ENCODE results near the gene SLC25A33.
"Not testable (repeated sequence)": the region's sequence is repeated elsewhere in the genome, so short reads cannot be mapped to it uniquely, and the experiment has no call there.

The SLC25A33 gene, protein sequence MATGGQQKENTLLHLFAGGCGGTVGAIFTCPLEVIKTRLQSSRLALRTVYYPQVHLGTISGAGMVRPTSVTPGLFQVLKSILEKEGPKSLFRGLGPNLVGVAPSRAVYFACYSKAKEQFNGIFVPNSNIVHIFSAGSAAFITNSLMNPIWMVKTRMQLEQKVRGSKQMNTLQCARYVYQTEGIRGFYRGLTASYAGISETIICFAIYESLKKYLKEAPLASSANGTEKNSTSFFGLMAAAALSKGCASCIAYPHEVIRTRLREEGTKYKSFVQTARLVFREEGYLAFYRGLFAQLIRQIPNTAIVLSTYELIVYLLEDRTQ

DNA sequence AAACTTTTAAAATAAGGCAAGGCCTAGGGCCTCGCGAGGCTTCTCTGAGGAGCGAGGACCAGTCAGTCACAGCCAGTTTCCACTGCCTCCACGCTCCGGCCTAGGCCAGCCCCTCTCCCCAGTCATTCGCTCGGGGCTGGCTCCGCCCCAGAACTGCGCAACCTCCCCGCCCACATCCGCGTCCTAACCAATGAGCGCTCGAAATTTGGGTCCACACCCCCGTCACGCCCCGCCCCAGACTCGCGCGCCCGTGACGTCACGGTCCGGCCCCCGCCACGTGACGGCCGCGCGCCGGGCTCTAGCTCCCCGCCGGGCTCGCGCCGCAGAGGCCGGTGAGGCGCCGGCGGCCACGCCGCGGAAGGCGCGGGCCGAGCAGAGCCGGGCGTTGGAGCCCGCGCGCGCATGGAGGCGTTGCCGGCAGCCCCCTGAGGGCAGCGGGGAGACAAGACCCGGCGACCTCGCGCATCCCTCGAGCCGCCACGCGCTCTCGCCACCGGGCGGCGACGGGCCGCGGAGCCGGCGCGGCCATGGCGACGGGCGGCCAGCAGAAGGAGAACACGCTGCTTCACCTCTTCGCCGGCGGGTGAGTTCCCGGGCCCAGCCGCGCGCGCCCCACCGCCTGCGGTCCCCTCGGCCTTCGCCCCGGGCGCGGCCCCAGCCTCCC is at the start of gene SLC25A33:
TSS of gene SLC25A33 (plus strand) at position 301 of the 664 bp plus-strand sequence. CDS start at position 528, 227 bp downstream.
- peak; percentile 99 for DNase-seq

- peak; percentile 89 for DNase-seq
Observed at GRCh38 chr1:9490605-9491339, 48.5 kb upstream of the SLC25A33 start.

- DNase-seq: no peak
Observed at GRCh38 chr1:9493326-9493725, 45.9 kb upstream of the SLC25A33 start.

DNA sequence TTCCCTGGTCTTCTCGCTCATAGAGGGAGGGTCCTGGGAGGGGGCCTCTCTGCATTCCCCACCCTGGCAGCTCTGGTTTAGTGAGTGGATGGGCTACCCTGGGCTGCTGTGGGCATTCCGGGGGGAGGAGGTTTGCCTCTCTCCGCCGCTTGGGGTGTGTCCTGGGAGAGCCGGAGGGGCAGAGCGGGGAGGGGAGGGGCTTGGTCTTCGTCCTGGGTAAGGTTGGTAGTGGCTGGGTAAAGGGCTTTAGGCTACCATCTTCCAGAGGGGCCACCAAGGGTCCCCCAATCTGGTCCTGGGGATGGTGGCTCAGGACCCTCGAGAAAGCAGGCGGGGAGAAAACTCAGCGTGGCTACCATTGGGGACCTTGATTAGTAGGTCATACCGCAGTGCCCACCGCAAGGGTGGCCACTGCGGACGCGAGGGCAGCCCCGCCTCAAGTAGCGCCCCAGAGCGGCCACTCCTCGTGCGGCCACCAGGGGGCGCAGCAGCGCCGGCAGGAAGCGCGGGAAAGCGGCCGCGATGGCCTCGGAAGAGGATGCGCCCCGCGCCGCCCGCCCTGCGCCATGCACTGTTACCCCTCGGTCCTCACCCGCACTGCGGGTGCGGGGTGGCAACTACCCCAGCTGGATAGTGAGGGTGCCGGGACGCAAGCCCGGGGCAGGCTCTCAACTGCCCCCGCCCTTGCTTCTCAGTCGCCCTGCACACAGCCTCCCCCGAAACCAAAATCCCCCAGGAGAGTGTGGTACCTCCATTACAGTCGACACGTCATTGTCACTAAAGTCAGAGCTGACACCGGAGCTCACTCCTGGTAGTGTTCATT is 44.1 kb upstream of the SLC25A33 start:
- DNase-seq: peak; percentile 79

DNA sequence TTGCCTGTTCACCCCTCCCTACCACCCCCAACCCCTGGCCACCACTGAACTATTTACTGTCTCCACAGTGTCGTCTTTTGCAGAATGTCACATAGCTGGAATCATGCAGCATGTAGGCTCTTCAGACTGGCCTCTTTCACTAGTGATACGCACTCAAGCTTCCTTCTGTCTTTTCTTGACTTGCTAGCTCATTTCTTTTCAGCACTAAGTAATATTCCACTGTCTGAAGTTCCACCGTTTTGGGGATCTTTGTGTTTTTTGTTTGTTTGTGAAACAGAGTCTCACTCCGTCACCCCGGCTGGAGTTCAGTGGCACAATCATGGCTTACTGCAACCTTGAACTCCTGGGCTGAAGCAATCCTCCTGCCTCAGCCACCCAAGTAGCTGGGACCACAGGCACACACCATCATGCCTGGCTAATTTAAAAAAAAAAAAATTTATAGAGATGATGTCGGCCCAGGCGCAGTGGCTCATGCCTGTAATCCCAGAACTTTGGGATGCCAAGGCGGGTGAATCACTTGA is 43.4 kb upstream of the SLC25A33 start:
- no peak for DNase-seq

DNA sequence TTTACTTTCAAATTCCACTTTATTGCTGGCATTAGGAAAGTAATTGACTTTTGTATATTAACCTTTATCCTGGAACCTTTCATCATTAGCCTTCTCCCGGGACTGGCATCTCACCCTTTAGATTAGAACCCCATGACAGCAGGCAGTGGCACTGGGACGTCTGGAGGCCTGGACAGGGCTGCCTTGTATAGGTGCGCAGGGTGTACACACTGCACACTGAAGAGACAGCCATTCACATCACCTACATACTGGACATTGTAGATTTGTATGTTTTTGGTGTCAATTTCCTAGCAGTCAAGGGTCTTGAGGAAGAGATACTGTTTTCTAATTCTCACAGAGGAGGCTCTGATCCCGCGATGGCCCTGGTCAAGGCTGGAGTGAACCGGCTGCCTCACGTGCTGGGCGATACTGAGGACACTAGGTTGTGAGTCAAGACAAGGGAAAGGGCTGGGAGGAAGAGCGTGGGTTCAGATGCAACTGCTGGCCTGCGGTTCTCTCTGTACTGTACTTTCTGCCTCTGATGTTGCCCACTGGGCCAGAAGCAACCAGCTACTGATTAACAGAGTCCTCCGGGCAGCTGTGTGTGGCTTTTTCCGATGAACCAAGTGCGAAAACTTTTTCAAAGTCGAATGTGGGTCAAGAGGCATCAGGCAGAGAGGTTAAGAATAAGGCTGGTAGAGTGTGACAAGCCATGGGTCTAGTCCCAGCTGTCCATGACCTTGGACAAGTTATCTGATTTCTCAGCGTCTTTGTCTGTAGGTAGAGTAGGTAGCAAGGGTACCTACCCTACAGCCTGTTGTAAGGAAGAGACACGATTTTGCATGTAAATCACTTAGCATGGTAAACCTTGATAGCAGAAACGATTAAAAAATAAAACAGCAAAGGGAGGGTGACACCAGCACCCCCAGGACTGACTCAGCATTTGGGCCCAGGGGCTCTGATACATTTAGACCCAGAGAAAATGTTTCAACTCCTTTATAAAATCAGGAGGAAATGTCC is 38.2 kb upstream of the SLC25A33 start:
- no peak for DNase-seq

- DNase-seq: no peak
Observed at GRCh38 chr1:9503001-9503675, 36.1 kb upstream of the SLC25A33 start.

DNA sequence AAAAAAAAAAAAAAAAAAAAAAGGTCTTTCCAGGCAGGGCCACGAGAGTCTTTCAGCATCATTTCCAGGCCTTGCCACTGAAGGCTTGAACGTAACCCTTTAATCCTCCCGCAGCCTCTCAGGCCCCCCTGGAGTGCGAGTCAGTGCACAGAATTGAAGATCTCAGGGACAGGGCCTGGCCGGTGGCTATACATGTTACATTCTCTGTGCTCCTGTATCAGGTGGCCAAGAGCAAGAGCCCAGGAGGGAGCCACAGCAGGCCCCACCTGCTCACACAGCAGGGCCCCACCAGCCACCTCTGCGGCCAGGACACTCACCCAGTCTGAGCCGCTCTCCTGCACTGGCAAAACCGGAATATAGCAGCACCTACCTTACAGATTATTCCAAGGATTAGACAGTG is 34.1 kb upstream of the SLC25A33 start:
- no peak for DNase-seq

GRCh38 chr1:9506901-9507300 is 32.4 kb upstream of the SLC25A33 start:
- DNase-seq: no peak

- DNase-seq: no peak
Observed at GRCh38 chr1:9510130-9510529, 29.1 kb upstream of the SLC25A33 start.

DNA sequence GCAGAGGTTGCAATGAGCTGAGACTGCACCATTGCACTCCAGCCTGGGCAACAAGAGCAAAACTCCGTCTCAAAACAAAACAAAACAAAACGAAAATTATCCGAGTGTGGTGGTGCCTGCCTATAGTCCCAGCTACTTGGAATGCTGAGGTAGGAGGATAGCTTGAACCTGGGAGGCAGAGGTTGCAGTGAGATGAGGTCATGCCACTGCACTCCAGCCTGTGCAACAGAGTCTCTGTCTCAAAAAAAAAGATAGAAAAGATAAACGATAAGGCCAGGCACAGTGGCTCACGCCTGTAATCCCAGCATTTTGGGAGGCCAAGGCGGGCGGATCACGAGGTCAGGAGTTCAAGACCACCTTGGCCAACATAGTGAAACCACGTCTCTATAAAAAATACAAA is 23.7 kb upstream of the SLC25A33 start:
- DNase-seq: not testable (repeated sequence)

- no peak for DNase-seq
Observed at GRCh38 chr1:9518454-9518998, 20.7 kb upstream of the SLC25A33 start.

- DNase-seq: no peak
Observed at GRCh38 chr1:9520411-9520810, 18.9 kb upstream of the SLC25A33 start.

GRCh38 chr1:9529190-9529589 is 10.1 kb upstream of the SLC25A33 start:
- no peak for DNase-seq

- DNase-seq: no peak
Observed at GRCh38 chr1:9530320-9530719, 8.9 kb upstream of the SLC25A33 start.

- no peak for DNase-seq
Observed at GRCh38 chr1:9534953-9535352, 4.3 kb upstream of the SLC25A33 start.

- DNase-seq: no peak
Observed at GRCh38 chr1:9536301-9536700, 3.0 kb upstream of the SLC25A33 start.

GRCh38 chr1:9537863-9538668 is 1.2 kb upstream of the SLC25A33 start:
- DNase-seq: no peak

- peak; percentile 35 for DNase-seq
Observed at GRCh38 chr1:9538669-9539164, 548 bp upstream of the SLC25A33 start.
